Stimulated activated CD4-positive, alpha-beta T cell treated with anti-CD3 and anti-CD28 coated beads, Interleukin-1b, Interleukin-23, amount 100 ng/mL, for 24 hours (primary cell): ENCODE results near the gene VLDLR.

Experiments used
- DNase-seq, 4 experiments: peaks; one replicate each; pipeline ENCODE4 v3.0.0-alpha.2; 2020; ENCODE audit warnings: low read depth in 4 of 4, low spot score in 1 of 4

VLDLR gene

DNA sequence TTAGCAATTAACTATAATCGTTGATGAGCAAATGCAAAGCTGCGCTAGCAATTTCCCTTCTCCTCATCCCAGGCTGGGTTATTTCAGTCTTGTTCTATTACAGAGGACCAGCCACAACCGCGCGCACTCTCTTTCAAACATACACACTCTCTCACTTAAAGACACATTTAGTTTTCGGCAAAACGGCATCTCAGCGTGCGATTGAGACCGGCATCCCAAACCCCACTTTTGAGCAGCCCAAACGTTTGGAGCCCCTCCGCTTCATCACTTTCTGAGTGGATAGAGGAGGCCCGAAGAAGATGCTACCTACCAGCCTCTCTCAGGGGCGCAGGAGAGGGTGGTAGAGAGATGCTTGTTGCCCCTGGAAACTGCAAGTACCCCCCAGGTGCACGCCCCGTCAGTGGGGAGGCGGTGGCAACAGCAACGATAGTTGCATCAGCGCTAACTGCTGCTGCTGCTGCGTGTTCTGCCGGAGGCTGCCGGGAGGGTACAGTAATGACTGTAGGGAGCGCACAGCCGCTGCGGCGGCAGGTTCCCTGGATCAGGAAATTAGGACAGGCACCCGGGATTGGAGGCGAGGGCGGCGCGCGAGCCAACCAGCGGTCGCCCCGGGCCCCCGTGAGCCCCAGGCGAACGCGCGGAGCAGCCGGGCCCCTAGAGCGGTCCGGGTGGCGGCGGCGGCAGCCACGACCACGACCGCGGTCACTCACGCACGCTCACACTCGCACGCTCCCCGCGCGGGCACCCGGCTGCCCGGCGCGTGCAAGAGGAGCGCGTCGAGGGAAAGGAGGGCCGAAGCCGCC, 467 bp upstream of the VLDLR start:
- DNase-seq = peak in 3 of 4 experiments; percentile 26 to 53 (median 30)

DNA sequence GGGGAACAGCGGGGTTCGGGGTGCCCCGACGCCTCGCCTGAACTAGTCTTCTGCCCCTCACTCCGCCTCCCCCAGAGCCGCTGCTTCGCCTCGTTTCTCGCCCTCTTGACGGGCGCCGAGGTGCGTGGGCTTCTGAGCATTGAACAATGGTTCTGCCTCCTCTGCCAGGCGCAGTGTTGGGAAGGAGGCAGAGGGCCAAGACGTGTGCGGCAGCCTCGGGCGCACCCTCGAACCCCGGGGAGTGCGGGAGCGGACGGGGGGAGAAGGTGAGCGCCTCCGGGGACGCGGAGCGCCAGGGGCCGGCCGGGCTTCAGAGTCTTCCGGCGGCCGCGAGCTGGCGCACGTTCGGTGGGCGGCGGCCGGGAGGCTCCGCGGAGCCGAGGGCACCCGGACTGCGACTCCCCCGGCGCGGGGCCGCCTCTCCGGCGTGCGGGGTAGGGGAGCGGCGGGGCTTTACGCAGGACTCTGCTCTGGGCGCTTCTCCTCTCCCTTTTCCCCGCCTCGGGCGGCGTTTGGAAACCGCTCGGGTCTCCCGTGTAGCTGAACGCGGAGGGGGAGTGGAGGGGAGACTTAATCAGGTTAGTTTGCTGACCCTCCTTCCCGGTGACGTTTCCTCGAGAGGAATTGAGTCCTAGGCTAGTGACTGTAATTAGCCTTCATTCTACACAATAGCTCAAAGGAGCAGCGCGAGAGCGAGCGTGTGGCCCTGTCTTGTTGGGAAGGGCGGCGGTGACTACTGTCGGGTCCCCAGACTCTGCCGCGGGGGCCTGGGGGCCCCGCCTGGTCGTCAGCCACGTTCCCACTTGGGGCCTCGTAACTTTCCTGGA, 1.1 kb downstream of the VLDLR start:
- DNase-seq = peak in 1 of 4 experiments; percentile 9

DNA sequence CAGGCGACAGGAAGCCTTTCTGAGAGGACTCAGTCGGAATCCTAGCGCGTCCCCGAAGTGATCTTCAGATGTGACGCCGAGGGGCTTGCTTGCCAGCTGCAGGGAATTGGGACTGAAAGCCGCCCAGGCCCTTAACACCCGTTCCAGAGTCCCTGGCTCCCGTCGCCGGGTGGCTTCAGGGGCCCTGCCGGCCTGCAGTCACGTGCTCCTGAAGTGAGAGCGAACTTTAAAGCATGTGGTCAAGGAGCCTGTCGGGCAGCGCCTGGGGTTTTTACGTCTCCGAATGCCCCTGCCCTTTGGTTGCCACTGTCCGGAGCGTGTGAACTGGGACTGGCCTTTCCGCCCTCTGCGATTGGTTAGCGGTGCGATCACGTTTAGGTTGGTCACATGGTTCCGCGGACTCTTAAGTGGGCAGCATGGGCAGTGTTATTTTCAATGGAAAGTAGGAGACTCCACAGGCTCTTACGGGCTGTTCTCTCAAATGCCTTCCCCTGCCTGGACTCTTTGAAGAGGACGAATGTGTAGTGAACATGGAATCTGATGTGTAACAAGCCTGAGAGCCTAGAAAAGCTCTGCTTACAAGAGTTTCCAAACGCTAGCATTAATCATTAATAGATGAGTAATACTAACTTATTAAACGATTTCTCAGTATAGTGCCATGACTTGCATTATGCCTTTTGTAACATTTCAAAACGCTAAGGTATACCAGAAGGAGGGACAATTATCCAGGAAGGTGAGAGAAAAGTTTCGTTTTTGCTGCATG, 1.9 kb downstream of the VLDLR start:
- DNase-seq = no peak

DNA sequence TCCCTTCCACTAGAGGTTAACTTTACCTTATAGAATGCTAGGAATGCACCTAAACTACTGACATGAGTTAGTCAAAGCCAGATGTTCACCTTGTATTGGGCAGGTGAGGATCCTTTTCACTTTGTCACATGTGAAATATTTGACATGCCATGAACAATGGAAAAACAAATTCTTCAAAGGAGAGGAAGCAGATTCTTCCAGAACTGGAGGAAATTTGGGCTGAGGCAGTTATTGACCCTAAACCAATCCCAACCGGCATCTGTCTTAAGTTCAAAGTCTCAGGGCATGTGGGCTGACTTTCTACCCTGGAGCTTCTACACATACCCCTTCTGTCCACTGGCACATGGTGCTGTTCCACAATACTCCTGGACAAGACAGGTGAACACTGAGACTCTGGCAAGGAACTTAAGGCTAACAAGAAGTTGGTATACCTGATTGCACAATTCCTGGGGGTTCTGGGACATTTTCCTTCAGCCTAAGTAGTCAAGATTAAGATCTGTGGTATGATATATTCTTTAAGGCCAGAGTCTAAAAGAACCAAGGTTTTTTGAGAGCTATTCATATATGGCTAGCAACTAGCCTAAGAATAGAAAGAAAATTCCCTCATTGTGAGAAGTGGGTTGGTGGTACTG, 2.6 kb downstream of the VLDLR start:
- DNase-seq = no peak

DNA sequence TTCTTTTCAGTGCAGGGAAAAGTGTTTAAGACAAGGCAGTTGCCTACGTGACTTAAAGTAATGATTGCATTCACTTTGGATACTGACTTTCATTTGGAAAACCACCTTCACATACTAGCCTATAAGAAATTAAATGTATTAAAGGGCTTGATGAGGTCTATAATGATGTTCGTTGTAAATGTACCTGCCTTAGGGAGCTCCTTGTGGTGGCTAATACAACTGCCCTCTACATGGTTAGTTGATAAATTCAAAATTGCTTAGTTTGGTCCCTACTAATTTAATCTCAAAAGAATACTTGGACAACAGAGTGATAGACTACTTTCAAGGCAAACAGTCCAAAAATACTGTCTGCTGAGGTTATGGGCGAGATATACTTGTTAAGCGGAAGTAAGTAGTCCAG, 3.8 kb downstream of the VLDLR start:
- no peak for DNase-seq

DNA sequence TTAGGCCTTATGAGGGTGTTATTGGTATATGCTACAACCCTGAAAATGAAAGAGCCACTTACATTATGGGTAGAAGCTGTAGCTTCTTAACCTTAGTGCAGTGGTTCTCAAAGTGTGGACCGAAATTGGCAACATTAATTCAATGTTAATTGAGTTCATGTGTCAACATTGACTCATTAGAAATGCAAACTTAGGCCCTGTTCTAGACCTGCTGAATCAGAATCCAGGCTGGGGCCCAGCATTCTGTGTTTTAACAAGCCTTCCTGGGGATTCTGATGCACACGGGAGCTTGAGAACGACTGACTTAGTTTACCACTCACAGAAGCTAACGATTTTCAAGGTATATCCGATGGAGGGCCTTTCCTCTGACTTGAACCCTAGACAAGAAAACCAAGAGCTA, 7.3 kb downstream of the VLDLR start:
- DNase-seq = no peak

DNA sequence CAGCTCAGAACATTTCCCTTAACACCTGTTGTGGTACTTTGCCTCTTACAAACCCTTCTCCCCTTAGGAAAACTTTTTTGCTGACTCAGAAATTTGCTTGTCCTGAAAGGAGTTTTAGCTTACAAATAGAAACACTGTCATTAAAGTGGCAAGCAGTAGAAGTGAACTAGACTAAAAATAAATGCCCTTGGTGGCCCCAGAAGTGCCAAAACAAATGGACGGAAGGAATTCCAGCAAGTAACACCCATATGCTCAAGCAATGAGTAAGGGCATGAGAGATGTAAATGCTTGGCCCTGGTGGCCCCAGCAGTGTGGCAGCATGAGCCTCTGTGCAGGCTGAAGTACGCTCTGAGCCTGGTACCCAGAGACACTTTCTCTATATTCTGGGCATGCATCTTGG, 8.6 kb downstream of the VLDLR start:
- no peak for DNase-seq

DNA sequence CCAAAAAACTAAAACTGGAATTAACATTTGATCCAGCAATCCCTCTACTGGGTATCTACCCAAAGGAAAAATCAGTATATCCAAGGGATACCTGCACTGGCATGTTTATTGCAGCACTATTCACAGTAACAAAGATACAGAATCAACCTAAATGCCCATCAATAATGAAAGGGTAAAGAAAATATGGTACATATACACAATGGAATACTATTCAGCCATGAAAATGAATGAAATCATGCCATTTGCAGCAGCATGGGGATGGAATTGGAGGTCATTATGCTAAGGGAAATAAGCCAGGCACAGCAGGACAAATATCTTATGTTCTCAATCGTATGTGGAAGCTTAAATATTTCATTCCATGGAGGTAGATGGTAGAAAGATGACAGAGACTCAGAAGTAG, 9.7 kb downstream of the VLDLR start:
- no peak for DNase-seq

DNA sequence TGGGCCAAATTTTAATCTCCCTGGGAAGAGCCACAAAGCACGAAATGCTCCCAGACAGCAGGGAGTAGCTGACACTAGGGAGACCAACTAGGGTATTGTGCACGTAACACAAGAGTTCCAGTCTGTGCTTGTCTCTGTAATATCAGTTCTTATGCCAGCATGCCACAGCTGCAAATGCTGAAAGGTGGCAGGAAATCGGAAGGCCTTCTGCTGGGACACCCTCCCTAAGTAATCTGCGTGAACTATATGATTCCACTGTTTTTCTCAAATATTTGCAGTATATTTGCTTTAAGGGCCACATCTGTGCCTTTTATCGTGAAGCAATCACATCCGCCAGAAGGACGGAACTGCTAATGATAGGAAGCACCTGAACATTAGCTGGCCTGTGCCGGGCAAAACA, 12.6 kb downstream of the VLDLR start:
- no peak for DNase-seq

DNA sequence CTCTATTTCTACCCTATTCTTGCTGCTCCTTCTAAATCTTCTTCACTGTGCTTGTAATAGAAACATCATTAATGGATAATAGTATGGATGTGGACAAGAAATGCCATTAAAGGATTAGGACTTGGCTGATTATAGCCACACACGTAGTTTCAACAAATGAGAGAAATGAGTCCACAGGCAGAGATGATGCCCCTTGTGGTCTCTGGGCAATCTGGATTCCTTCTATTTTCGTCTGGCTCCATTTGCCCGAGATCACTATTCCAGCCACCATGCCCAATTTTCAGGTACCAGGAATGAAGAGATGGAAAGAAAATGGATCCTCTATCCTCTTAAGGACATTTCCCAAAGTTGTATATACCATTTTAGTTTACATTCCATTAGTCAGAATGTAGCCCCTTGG, 13.2 kb downstream of the VLDLR start:
- no peak for DNase-seq

DNA sequence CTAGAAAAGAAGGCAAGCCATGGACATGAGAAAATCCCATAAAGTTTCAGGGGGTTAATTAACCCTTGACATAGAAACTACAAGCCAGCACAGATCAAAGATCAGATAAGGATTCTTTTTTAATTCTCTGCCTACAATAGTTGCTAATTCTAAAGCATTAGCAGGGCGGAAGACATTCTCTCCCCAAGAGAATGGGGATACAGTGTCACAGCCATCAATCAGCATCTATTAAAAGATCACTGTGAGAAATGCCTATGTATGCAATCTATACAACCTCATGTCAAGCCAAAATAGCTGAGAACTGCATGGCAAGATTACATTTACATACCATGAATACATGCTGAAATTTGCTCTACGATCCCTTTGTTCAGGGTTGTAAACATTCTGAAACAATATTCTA, 14.3 kb downstream of the VLDLR start:
- DNase-seq = no peak

DNA sequence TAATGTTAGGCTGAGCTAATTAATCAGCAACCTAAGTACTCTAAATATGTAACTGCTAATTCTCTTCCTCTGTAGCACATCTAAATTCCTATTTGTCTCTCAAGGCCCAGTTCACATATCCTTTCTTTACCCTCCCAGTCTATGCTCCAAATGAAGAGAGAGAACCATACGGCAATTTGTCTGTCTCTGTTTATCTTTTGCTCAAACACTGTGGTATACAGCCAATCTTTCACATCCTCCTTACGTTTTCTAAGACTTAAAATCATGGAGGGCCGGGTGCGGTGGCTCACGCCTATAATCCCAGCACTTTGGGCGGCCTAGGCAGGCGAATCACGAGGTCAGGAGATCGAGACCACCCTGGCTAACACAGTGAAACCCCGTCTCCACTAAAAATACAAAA, 15.8 kb downstream of the VLDLR start:
- DNase-seq = no peak

DNA sequence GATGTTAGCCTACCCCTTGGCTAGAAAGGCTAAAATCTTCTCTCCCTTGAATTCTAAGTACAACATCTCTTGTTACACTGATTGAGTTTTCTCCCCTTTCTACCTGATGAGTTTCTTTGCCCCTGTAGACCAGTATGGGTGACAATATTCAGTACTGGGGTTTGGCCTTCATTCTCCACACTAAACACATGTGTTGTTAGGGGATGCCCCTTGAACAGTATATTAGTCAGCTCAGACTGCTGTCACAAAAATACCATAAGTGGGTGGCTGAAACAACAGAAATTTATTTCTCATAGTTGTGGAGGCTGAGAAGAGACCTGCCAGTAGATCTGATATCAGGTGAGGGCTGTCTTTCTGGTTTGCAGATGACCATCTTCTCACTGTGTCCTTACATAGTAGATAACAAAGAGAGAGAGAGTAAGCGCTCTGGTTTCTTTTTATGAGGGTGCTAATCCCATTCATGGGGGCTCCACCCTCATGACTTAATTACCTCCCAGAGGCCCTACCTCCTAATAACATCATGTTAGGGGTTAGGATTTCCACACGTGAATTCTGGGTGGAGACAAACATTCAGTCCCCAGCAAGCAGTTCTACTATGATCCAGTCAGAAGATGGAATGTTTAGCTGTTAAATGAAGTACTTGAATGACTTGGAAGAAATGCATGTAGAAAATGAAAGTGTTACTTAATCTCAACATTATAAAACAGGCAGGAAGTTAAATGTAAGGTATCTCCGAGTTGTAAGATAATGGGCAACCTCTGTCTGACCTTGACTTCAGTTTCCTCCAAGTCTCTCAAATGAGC, 17.5 kb downstream of the VLDLR start:
- no peak for DNase-seq

DNA sequence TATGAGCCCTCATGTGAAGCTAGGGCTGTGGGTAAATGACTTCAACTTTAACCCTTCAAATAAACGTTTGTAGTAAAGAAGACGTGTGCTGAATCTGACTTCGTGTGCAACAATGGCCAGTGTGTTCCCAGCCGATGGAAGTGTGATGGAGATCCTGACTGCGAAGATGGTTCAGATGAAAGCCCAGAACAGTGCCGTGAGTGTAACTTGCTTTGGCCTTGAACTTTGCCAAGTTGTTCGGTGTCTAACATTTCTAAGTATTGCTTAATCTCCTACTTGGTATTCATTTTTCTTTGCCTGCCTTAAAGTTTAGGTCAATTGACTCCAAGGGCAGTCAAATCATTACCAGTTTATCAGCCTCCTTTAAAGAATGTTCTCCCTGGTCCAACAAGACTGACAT, 18.2 kb downstream of the VLDLR start:
- no peak for DNase-seq

DNA sequence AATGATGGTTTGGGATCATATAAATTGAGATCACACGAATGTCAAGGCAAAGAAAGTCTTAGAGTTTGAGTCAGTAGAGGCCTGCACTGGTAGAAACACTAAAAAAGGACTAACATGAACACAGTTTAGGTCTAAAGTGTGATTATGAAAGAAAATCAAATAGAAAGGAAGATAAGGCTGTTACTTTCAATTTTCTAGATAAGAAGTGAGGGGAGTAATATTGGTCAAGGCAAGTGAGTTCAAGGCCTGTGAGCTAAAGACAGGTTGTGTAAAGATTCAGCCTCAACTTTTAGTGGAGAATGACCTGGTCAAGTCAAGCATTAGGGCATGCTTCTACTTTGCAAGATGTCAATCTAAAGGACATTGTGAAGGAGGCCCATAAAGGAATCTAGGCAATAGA, 19.0 kb downstream of the VLDLR start:
- no peak for DNase-seq

DNA sequence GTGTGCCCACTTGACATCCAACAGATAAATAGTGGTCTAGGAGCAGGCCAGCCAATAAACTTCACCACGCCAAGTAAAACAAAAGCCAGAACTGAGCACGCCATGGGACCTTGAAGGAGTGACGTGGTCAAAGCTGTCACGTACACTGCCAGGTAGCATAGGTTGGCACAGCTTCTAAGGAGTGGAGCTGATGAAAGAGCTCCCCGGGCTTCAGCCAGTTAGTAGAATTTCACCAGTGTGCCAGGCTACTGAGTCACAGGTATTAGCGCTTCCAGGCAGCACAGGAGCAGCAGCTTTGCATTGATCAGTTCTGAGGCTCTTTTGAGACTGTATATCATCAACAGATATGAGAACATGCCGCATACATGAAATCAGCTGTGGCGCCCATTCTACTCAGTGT, 19.4 kb downstream of the VLDLR start:
- DNase-seq = no peak

DNA sequence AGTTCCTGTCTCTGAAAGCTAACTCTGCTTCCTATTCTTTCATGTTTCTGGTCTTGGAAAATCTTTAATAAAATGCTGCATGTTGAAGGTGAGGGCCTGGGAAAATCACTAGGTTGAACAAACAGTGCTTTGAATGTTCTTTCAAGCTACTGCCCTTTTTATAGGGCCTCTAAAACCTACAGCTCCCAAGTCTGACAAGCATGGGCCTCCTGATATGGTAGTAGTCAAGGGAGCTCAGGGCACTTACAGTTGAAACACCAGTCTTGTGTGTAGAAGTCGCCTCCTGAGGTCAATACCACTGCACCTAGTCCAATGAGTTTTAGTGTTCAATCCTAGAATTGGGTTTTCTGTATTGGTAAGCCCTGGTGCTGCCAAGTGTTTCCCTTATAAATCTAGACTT, 20.5 kb downstream of the VLDLR start:
- no peak for DNase-seq

DNA sequence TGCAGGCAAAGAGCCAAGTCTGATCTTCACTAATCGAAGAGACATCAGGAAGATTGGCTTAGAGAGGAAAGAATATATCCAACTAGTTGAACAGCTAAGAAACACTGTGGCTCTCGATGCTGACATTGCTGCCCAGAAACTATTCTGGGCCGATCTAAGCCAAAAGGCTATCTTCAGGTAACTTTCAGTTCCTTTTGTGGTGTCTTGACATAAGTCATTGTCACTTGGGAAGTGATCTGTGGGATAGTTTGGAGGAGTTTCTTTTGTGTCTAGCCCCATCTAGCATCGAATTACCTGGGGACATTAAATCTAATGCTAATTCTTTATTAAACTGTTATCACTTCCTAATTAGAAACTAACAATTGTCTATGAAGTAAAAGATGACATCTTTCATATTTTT, 24.0 kb downstream of the VLDLR start:
- DNase-seq = no peak

DNA sequence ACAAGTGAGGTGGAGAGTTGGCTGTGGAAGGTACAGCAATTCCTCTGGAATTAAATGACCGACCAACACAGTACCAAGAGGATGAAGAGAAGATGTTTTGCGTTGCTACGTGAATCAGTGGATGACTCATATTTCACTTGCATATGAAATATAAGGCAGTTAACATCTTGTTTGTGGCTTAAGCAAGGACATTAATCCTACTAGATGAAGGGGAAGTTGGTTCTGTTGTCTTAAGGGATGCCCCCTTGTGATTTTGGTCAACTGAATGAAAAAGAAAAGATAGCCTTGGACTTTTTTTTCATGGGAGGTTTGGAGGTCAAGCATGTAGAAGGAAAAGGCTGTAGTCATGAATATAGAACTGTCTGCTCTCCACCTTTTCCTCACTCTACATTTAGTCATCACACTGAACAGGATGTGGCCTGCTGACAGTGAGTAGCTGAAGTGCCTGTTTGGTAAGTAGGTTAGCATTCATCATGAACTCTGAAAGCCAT, 33.9 kb downstream of the VLDLR start:
- DNase-seq = no peak

DNA sequence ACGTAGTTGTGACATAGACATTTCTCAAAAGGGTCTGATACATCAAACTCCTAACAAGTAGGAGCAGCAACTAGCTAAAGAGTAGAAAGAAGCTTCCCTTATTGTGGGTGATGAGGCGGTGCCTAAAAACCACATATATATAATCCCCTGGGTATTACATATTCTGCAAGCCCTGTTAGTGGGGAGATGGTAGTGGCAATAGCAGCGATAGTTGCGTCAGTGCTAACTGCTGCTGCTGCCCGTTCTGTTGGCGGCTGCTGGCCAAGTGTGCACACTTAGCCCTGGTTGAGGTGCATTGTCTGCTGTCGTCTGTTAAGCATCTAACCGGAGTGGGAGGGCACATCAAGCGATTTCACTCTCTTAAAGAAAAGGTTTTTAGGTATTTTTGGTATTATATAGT, 35.8 kb downstream of the VLDLR start:
- DNase-seq = no peak
